Measurements from ENCODE around the gene CCL2.
"Not testable (repeated sequence)": the region's sequence is repeated elsewhere in the genome, so short reads cannot be mapped to it uniquely, and the experiment has no call there.

CCL2 gene

GRCh38 chr17:34254651-34255380, at the start of gene CCL2:
TSS of gene CCL2 (plus strand) at chr17:34255285. CDS start at chr17:34255350, 65 bp downstream.
- no peak for DNase-seq

- no peak for DNase-seq
Observed at GRCh38 chr17:34205401-34205800, 49.7 kb upstream of the CCL2 start.

GRCh38 chr17:34206569-34206968, 48.5 kb upstream of the CCL2 start:
- no peak for DNase-seq

GRCh38 chr17:34207572-34207971, 47.5 kb upstream of the CCL2 start:
- no peak for DNase-seq

GRCh38 chr17:34218748-34219147, 36.3 kb upstream of the CCL2 start:
- no peak for DNase-seq

- DNase-seq, result no peak
Observed at GRCh38 chr17:34219405-34219804, 35.7 kb upstream of the CCL2 start.

GRCh38 chr17:34220045-34220751, 34.9 kb upstream of the CCL2 start:
- no peak for DNase-seq

- no peak for DNase-seq
Observed at GRCh38 chr17:34220752-34221395, 34.2 kb upstream of the CCL2 start.

GRCh38 chr17:34221411-34221810, 33.7 kb upstream of the CCL2 start:
- no peak for DNase-seq

GRCh38 chr17:34222722-34223497, 32.2 kb upstream of the CCL2 start:
- DNase-seq, result no peak

- no peak for DNase-seq
Observed at GRCh38 chr17:34225046-34225445, 30.0 kb upstream of the CCL2 start.

GRCh38 chr17:34226011-34226743, 28.9 kb upstream of the CCL2 start:
- DNase-seq, result no peak

GRCh38 chr17:34226744-34227034, 28.4 kb upstream of the CCL2 start:
- DNase-seq, result no peak

GRCh38 chr17:34227293-34227692, 27.8 kb upstream of the CCL2 start:
- not testable (repeated sequence) for DNase-seq

- DNase-seq, result no peak
Observed at GRCh38 chr17:34227707-34228106, 27.4 kb upstream of the CCL2 start.

- no peak for DNase-seq
Observed at GRCh38 chr17:34228781-34229180, 26.3 kb upstream of the CCL2 start.

- DNase-seq, result no peak
Observed at GRCh38 chr17:34230342-34230741, 24.7 kb upstream of the CCL2 start.

GRCh38 chr17:34234616-34235015, 20.5 kb upstream of the CCL2 start:
- no peak for DNase-seq

GRCh38 chr17:34235389-34236028, 19.6 kb upstream of the CCL2 start:
- DNase-seq, result no peak

GRCh38 chr17:34236281-34236892, 18.7 kb upstream of the CCL2 start:
- no peak for DNase-seq

GRCh38 chr17:34237458-34237857, 17.6 kb upstream of the CCL2 start:
- no peak for DNase-seq

- DNase-seq, result no peak
Observed at GRCh38 chr17:34241062-34241461, 14.0 kb upstream of the CCL2 start.

Measured in stimulated activated CD4-positive, alpha-beta T cell treated with anti-CD3 and anti-CD28 coated beads, Interleukin-12 subunit alpha, Interleukin-12 subunit beta, amount 100 ng/mL, for 4 hours (primary cell).